ENCODE data around the gene DACT2.

DNA sequence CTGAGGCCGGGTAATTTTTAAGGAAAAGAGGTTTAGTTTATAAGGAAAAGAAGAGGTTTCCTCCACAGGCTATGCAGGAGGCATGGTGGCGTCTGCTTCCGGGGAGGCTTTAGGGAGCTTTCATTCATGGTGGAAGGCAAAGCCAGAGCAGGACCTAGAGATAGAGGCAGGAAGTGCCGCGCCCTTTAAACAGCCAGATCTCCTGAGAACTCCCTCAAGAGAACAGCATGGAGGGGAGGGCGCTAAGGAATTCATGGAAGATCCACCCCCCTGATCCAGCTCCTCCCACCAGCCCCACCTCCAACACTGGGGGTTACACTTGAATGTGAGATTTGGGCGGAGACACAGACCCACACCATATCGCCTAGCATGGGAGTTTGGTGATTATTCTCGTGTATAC is 13.9 kb upstream of the DACT2 start:
- no peak for TF ChIP-seq POLR2A (IDR thresholded peaks at IDR 0.05; ENCODE audit: low read length)
- no peak for TF ChIP-seq GATA1 (IDR thresholded peaks at IDR 0.05; ENCODE audit: low read depth, low read length)
